ENCODE measurements around the gene SOSTDC1. TPM values are rescaled to one million over a fixed set of nuclear protein-coding genes. Genes with fewer than 3 reads are reported as not detected.

The SOSTDC1 gene
- total RNA-seq, 4 donors from 2014 or later, result 0.54 to 5.8 (median 2.5) TPM

GRCh38 chr7:16422917-16423316, 42.6 kb downstream of the SOSTDC1 start:
- DNase-seq, result no peak
- no peaks in the 10 kb centered on the region for H3K27me3 ChIP-seq
- peak overlapping the region in 1 of 4 donors; percentile 98 for H3K27ac ChIP-seq
- H3K4me3 ChIP-seq, result no peak overlapping the region
- no peaks in the 10 kb centered on the region for H3K9me3 ChIP-seq
- TF ChIP-seq, protein P1, sequence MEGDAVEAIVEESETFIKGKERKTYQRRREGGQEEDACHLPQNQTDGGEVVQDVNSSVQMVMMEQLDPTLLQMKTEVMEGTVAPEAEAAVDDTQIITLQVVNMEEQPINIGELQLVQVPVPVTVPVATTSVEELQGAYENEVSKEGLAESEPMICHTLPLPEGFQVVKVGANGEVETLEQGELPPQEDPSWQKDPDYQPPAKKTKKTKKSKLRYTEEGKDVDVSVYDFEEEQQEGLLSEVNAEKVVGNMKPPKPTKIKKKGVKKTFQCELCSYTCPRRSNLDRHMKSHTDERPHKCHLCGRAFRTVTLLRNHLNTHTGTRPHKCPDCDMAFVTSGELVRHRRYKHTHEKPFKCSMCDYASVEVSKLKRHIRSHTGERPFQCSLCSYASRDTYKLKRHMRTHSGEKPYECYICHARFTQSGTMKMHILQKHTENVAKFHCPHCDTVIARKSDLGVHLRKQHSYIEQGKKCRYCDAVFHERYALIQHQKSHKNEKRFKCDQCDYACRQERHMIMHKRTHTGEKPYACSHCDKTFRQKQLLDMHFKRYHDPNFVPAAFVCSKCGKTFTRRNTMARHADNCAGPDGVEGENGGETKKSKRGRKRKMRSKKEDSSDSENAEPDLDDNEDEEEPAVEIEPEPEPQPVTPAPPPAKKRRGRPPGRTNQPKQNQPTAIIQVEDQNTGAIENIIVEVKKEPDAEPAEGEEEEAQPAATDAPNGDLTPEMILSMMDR (IDR thresholded peaks at IDR 0.05), result no peak
- no peak for TF ChIP-seq POLR2A (IDR thresholded peaks at IDR 0.05)
- no peaks in the 10 kb centered on the region for H3K36me3 ChIP-seq
- peaks cover 0 to 8% (median 0%) of the 10 kb centered on the region in 4 donors for H3K4me1 ChIP-seq

- peaks cover 0 to 8% (median 0%) of the 10 kb centered on the region in 4 donors for H3K4me1 ChIP-seq
- no peaks in the 10 kb centered on the region for H3K36me3 ChIP-seq
- H3K27me3 ChIP-seq, result no peaks in the 10 kb centered on the region
- H3K27ac ChIP-seq, result peak overlapping the region in 3 of 4 donors; percentile 92 to 98 (median 94)
- DNase-seq, result no peak
- no peaks in the 10 kb centered on the region for H3K9me3 ChIP-seq
- no peak for TF ChIP-seq POLR2A (IDR thresholded peaks at IDR 0.05)
- TF ChIP-seq, protein P1 (IDR thresholded peaks at IDR 0.05), result no peak
- H3K4me3 ChIP-seq, result no peak overlapping the region
These were observed 43.5 kb downstream of the SOSTDC1 start for GRCh38 chr7:16422103-16422435.

GRCh38 chr7:16421333-16422102, 44.0 kb downstream of the SOSTDC1 start, which contains the start of gene CRPPA:
Gene CRPPA, minus strand, starts transcription at chr7:16421538. Its CDS starts 216 bp downstream, at chr7:16421322.
- Histone ChIP-seq H3K27ac (peak within 1 kb of the TSS; percentile 83 to 98 (median 93)), H3K36me3 (no peaks in the 10 kb centered on the region), H3K4me3 (peak within 1 kb of the TSS; percentile 62 to 88 (median 82)), H3K4me1 (peaks cover 0 to 8% (median 0%) of the 10 kb centered on the region in 4 donors), H3K9me3 (no peaks in the 10 kb centered on the region), H3K27me3 (no peaks in the 10 kb centered on the region)
- peak in 2 of 3 donors; percentile 21 to 70 for DNase-seq
- no peak for TF ChIP-seq POLR2A (IDR thresholded peaks at IDR 0.05)
- TF ChIP-seq, protein P1 (IDR thresholded peaks at IDR 0.05), result no peak

- H3K27ac ChIP-seq, result peak overlapping the region; percentile 83 to 98 (median 93)
- DNase-seq, result peak; percentile 81 to 92 (median 84)
- TF ChIP-seq POLR2A (IDR thresholded peaks at IDR 0.05), result peak; percentile 67 to 78
- TF ChIP-seq, protein P1 (IDR thresholded peaks at IDR 0.05), result peak in 4 of 6 experiments; percentile 28 to 56 (median 48)
- H3K9me3 ChIP-seq, result no peaks in the 10 kb centered on the region
- H3K4me1 ChIP-seq, result peaks cover 0 to 8% (median 0%) of the 10 kb centered on the region in 4 donors
- H3K4me3 ChIP-seq, result peak overlapping the region; percentile 62 to 88 (median 82)
- no peaks in the 10 kb centered on the region for H3K36me3 ChIP-seq
- H3K27me3 ChIP-seq, result no peaks in the 10 kb centered on the region
These were observed 44.7 kb downstream of the SOSTDC1 start for GRCh38 chr7:16420649-16421332.

- no peaks in the 10 kb centered on the region for H3K36me3 ChIP-seq
- no peak for DNase-seq
- peak overlapping the region; percentile 62 to 88 (median 82) for H3K4me3 ChIP-seq
- TF ChIP-seq, protein P1 (IDR thresholded peaks at IDR 0.05), result no peak
- TF ChIP-seq POLR2A (IDR thresholded peaks at IDR 0.05), result no peak
- H3K9me3 ChIP-seq, result no peaks in the 10 kb centered on the region
- H3K27ac ChIP-seq, result peak overlapping the region; percentile 83 to 98 (median 93)
- no peaks in the 10 kb centered on the region for H3K27me3 ChIP-seq
- peaks cover 0 to 8% (median 0%) of the 10 kb centered on the region in 4 donors for H3K4me1 ChIP-seq
These were observed 45.2 kb downstream of the SOSTDC1 start for GRCh38 chr7:16420329-16420648.

All from Peyer's patch (tissue), 4 donors.